Skeletal muscle cell (primary cell): ENCODE measurements around the gene PDZK1IP1.

ENCODE experiments used
- DNase-seq: peaks from one replicate; pipeline ENCODE4 v3.0.0-alpha.2; 2010; ENCODE audit warnings: low read depth
- H3K4me3 ChIP-seq: 2 replicates; pipeline ENCODE4 v1.5.1; 2011; ENCODE audit warnings: low read depth, mild to moderate bottlenecking, control low read depth, low read length, moderate library complexity

PDZK1IP1 gene

GRCh38 chr1:47189844-47190508 is at the start of gene PDZK1IP1:
Gene PDZK1IP1 (minus strand): TSS chr1:47190036. CDS start chr1:47189932, 104 bp downstream.
- H3K4me3 ChIP-seq = no peak within 1 kb of the TSS
- DNase-seq = no peak

- no peak overlapping the region for H3K4me3 ChIP-seq
- no peak for DNase-seq
Observed at GRCh38 chr1:47238935-47239592, 49.2 kb upstream of the PDZK1IP1 start.

- no peak for DNase-seq
- H3K4me3 ChIP-seq = no peak overlapping the region
Observed at GRCh38 chr1:47235806-47236205, 46.0 kb upstream of the PDZK1IP1 start.

- DNase-seq = no peak
- no peak overlapping the region for H3K4me3 ChIP-seq
Observed at GRCh38 chr1:47235241-47235681, 45.4 kb upstream of the PDZK1IP1 start.

- no peak overlapping the region for H3K4me3 ChIP-seq
- no peak for DNase-seq
Observed at GRCh38 chr1:47233186-47233585, 43.4 kb upstream of the PDZK1IP1 start.

- peak within 1 kb of the TSS; percentile 32 for H3K4me3 ChIP-seq
- DNase-seq = no peak
Observed at GRCh38 chr1:47232187-47232874, 42.5 kb upstream of the PDZK1IP1 start, which contains the start of gene TAL1. Gene TAL1 (minus strand): TSS chr1:47232225. CDS start chr1:47225888, 6,337 bp downstream.

- DNase-seq = peak; percentile 10
- H3K4me3 ChIP-seq = peak overlapping the region; percentile 32
Observed at GRCh38 chr1:47231301-47232186, 41.7 kb upstream of the PDZK1IP1 start.

- DNase-seq = no peak
- no peak overlapping the region for H3K4me3 ChIP-seq
Observed at GRCh38 chr1:47230692-47231300, 41.0 kb upstream of the PDZK1IP1 start.

GRCh38 chr1:47229886-47230691 is 40.3 kb upstream of the PDZK1IP1 start:
- H3K4me3 ChIP-seq = no peak overlapping the region
- DNase-seq = no peak

GRCh38 chr1:47229031-47229885 is 39.4 kb upstream of the PDZK1IP1 start:
- no peak overlapping the region for H3K4me3 ChIP-seq
- no peak for DNase-seq

GRCh38 chr1:47228644-47229030 is 38.8 kb upstream of the PDZK1IP1 start:
- no peak overlapping the region for H3K4me3 ChIP-seq
- no peak for DNase-seq

GRCh38 chr1:47227341-47228232 is 37.8 kb upstream of the PDZK1IP1 start:
- no peak overlapping the region for H3K4me3 ChIP-seq
- DNase-seq = no peak

- H3K4me3 ChIP-seq = no peak overlapping the region
- no peak for DNase-seq
Observed at GRCh38 chr1:47226839-47227215, 37.0 kb upstream of the PDZK1IP1 start.

- no peak overlapping the region for H3K4me3 ChIP-seq
Observed at GRCh38 chr1:47226121-47226838, 36.4 kb upstream of the PDZK1IP1 start.

GRCh38 chr1:47225430-47226100 is 35.7 kb upstream of the PDZK1IP1 start:
- DNase-seq = no peak
- H3K4me3 ChIP-seq = peak overlapping the region; percentile 22

More at GRCh38 chr1:47226121-47226838, 36.4 kb upstream of the PDZK1IP1 start:
- DNase-seq = no peak
